SK-N-SH treated with all-trans-retinoic acid at 6 μM for 48 hours (cell line): ENCODE data around the gene SPDYE3.

Experiments
- ATAC-seq: fragments of 200-7000 bp; cut with Tn5 transposase; 3 replicates; pipeline ENCODE4 v1.9.1; 2020; ENCODE audit warnings: mild to moderate bottlenecking, moderate library complexity
- BACH2 ChIP-seq: fragments of 250-450 bp; sonication (Bioruptor Pico); IDR thresholded peaks from 2 replicates; pipeline ENCODE4 v1.9.0; 2021; ENCODE audit warnings: mild to moderate bottlenecking, borderline replicate concordance
- ESRRG ChIP-seq: fragments of 250-450 bp; sonication (Bioruptor Pico); IDR thresholded peaks from 2 replicates; pipeline ENCODE4 v1.6.1; 2021; ENCODE audit warnings: mild to moderate bottlenecking
- GLIS3 ChIP-seq: fragments of 250-450 bp; sonication (Bioruptor Pico); IDR thresholded peaks from 2 replicates; pipeline ENCODE4 v1.5.0; 2020; ENCODE audit warnings: mild to moderate bottlenecking, moderate library complexity
- PATZ1 ChIP-seq: fragments of 250-450 bp; sonication (Bioruptor Pico); IDR thresholded peaks from 2 replicates; pipeline ENCODE4 v1.8.0; 2020; ENCODE audit warnings: mild to moderate bottlenecking, moderate library complexity, borderline replicate concordance
- PPARA ChIP-seq: fragments of 250-450 bp; sonication (Bioruptor Pico); IDR thresholded peaks from 2 replicates; pipeline ENCODE4 v1.5.0; 2020; ENCODE audit warnings: mild to moderate bottlenecking, borderline replicate concordance
- TCF4 ChIP-seq: fragments of 250-450 bp; sonication (Bioruptor Pico); IDR thresholded peaks from 2 replicates; pipeline ENCODE4 v1.8.0; 2021; ENCODE audit warnings: mild to moderate bottlenecking, moderate library complexity, borderline replicate concordance
- TOX ChIP-seq: fragments of 250-450 bp; sonication (Bioruptor Pico); IDR thresholded peaks from 2 replicates; pipeline ENCODE4 v1.8.0; 2021; ENCODE audit warnings: mild to moderate bottlenecking, moderate library complexity, borderline replicate concordance
- ZNF565 ChIP-seq: fragments of 450-650 bp; formaldehyde crosslinking; conservative IDR thresholded peaks from 2 replicates; pipeline ENCODE4 v1.5.0; 2020; ENCODE audit warnings: low read depth, mild to moderate bottlenecking, moderate library complexity
- ZNF70 ChIP-seq: fragments of 450-650 bp; formaldehyde crosslinking; IDR thresholded peaks from 2 replicates; pipeline ENCODE4 v1.5.0; 2020; ENCODE audit warnings: mild to moderate bottlenecking, moderate library complexity
- ZNF8 ChIP-seq: fragments of 450-650 bp; formaldehyde crosslinking; IDR thresholded peaks from 2 replicates; pipeline ENCODE4 v1.5.0; 2020; ENCODE audit warnings: mild to moderate bottlenecking, moderate library complexity

Gene SPDYE3

GRCh38 chr7:100371561-100372171 lies 64.2 kb downstream of the SPDYE3 start:
- peak; percentile 1; the same call in 2 of the 3 replicates for ATAC-seq
- TF ChIP-seq ESRRG (CRISPR knock-in tag) (no peak), PATZ1 (no peak), ZNF8 (CRISPR knock-in tag) (no peak), ZNF565 (CRISPR knock-in tag) (no peak), PPARA (CRISPR knock-in tag) (no peak), ZNF70 (CRISPR knock-in tag) (no peak), TCF4 (no peak), GLIS3 (CRISPR knock-in tag) (no peak), TOX (CRISPR knock-in tag) (no peak), BACH2 (CRISPR knock-in tag) (no peak)
